GM19455 (cell line): ENCODE data around the gene DDHD1.
"Not testable (repeated sequence)": the region's sequence is repeated elsewhere in the genome, so short reads cannot be mapped to it uniquely, and the experiment has no call there.

Experiments
- ATAC-seq: cut with Tn5 transposase; IDR thresholded peaks from one replicate; pipeline ENCODE4 v1.9.1; 2021; ENCODE audit not compliant: unreplicated experiment

DDHD1 gene

DNA sequence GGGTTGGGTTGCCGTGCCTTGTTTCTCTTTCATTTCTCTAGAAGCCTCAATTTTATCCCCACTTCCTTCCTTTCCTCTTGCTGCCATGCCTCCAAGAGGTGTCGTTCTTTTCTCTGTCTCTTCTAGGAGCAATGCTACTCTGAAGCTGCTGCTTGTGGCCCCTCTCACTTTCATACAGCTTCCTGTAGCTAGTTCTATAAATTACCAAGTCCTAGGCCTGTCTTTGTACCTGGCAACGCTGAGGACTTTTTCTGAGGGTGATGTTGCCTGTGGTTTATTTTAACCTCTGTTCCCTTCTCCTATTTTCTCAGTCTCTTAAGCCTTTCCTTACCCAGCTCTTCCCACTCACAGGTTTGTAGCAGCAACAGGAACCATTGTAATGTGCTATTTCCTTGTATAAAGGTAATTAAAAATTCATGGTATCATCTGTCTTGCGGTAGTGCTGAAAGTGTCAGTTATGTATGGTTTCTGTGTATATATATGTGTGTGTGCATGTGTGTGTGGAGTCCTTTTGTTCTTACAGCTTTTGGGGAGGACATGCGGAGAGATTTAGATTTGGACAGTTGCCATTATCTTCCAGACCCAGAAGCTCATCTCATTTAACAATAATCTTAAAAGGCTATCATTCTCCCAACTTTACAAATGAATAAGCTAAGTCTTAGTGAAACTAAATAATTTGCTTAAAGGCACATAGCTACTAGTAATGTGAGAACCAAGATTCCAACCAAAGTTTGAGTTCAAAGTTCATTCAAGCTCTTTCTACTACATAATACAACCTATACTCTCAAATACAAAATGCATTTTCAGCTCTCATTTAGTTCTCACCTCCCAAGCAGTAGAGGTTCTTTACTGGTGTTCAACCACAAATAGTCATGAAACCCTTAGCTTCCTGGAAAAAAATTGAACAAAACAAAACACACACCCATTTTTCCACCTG lies 43.8 kb downstream of the DDHD1 start:
- ATAC-seq = peak; percentile 92

DNA sequence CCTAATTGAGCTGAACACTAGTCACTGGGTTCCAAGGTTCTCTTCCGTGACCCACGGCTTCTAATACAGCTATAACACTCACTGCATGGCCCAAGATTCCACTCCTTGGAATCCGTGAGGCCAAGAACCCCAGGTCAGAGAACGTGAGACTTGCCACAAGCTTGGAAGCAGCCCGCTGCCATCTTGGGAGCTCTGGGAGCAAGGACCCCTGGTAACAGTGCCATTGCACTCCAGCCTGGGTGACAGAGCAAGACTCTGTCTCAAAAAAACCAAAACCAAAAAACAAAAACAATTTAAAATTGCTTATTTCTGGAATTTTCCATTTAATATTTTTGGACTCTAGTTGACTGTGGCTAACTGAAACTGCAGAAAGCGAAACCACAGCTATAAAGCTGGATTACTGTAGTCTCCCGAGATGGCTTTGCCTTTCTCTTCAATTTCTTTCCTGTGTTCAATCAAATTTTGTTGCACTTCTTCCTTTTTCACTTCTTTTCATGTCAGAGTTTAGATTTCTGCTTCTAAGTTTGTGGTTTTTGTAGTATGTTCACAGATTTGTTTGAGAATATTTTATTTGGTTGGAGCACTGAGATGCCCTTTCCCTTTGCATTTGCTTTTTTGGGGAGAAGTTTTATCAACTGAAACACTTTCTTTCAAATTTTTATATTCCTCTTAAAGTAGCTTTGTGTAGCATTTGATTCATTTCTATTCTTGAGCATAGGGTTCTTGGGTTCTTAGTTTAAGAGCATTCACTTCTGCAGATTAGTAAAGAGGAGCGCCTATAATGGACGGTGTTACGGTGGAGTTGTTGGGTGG lies 44.6 kb downstream of the DDHD1 start:
- no peak for ATAC-seq

DNA sequence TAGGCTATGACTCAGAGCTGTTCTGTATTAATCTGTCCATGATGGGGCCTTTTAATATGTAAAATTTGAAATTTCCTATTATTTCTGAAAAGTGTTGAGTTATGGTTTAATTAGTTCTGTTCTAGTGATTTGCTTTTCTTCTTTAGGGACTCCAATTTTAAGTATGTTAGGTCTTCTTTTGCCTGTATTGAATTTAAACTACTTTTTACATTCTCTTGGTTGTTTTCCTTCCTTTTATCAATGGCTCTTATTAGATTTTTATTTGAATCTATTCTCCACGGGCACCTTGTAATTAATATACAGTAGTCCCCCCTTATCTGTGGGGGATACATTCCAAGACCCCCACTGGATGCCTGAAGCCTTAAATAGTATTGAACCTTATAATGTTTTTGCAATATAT lies 46.4 kb downstream of the DDHD1 start:
- ATAC-seq = no peak

DNA sequence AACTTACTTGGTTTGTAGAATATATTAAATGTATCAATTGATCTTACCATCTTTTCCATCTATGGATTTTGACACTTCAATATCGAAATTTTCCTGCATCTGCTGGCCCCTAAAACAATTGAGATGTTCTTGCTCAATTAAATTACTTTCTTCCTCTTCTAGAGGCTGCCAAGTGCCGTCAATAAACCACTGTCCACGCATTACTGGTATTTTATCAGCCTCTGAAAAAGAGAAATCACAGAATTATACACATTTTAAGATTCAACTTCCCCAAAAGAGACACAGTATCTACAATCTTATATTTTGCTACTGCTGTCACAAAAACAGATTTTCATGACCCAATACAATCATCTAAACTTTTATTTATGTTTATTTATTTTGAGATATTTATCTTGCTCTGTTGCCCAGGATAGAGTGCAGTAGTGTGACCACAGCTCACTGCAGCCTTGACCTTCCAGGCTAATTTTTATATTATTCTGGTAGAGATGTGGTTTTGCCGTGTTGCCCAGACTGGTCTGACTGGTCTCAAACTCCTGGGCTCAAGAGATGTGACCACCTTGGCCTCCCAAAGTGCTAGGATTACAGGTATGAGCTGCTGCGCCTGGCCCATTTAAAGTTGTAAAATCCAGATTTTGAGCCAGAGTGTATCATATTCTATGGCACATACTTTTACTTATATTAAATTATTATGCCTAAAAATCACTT lies 49.3 kb downstream of the DDHD1 start:
- no peak for ATAC-seq

DNA sequence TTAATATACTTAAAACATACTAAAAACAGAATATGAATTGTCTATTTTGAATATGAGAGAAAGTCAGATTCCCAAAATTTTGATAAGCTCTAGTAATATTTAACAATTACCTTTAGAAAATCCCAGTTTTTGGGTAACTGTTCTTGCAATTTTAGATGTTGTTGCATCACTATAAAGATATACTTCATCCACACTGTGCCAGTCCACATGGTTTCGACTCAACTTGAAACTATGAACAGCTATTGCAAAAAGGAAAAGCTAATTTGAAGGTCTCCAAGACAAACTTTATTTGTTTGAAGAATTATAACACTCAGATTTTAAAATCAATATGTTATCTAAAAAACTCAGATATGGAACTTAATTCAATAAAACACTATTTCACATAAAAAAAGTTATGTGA lies 59.9 kb downstream of the DDHD1 start:
- no peak for ATAC-seq

DNA sequence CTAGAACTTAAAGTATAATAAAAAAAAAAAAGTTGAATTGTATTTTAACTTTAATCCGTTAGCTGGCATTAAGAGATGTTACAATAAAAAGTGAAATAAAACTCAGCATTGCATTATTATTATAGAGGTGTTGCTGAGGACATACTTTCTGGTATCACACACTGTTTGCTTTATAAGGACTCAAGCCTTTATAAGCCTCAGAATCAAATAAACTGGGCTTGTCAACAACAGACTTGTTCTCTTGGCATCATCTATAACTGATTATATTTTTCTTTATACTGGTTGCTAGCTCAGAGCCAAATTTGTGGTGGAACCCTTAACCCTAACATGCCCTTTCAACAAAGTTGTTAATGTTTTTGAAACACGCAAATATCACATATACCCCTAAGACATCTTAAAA lies 62.3 kb downstream of the DDHD1 start:
- no peak for ATAC-seq

DNA sequence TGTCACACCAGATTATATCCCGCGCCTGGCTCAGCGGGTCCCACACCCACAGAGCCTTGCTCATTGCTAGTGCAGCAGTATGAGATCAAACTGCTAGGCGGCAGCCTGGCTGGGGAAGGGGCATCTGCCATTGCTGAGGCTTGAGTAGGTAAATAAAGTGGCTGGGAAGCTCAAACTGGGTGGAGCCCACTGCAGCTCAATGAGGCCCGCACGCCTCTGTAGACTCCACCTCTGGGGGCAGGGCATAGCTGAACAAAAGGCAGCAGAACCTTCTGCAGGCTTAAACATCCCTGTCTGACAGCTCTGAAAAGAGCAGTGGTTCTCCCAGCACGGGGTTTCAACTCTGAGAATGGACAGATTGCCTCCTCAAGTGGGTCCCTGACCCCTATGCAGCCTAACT lies 68.2 kb downstream of the DDHD1 start:
- ATAC-seq = not testable (repeated sequence)

DNA sequence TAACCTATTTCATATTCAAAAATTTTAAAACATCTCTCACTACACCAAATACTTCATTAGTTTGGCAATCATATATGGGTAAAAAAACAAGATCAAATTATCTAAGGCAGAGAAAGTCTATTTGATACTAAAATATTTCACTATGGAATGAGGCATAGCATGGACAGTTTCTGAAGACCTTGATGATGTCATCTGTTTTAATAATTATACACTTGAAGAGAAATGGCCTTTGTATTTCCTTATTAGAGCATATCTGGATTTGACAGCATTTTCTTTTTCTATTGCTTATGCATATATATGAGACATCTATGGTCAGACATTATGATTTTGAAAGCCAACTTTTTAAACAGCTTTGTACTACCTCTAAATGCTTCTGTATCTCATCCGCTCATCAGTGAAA lies 88.6 kb downstream of the DDHD1 start:
- ATAC-seq = no peak

DNA sequence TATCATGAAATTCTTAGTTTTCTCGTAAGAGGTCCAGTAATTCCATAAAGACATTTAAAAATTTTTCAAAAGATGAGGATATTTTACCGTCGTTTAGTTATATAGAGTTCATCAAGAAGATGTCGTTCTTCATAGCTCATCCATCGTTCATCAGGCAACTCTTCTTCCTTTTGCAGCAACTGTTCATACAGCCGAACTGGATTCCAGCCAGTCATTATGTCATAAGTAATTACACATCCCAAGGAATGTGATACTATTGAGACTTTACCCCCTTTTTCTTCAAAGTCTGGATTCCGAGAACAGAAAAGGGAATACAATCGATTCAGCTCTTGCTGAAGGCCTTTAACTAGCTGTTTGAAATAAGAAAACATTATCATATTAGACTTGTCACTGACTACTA lies 90.3 kb downstream of the DDHD1 start:
- ATAC-seq = no peak

DNA sequence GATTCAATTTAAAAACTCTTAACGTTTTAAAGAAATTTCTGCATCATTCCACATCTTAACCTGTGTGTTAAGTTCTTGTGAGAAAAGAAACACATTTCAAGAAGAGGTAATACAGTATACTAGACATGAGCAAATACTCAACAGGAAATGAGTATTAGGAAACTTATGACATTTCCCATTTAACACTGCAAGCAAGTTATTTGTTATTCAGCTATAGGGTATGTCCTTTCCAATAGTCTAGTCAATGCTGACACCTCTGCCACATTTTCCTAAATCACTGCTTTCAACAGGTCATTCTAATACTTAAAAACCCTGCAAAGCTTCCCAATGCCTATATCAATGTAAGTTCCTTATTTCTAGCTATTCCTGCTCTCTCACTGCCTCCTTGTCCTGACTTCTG lies 93.1 kb downstream of the DDHD1 start:
- ATAC-seq = no peak

DNA sequence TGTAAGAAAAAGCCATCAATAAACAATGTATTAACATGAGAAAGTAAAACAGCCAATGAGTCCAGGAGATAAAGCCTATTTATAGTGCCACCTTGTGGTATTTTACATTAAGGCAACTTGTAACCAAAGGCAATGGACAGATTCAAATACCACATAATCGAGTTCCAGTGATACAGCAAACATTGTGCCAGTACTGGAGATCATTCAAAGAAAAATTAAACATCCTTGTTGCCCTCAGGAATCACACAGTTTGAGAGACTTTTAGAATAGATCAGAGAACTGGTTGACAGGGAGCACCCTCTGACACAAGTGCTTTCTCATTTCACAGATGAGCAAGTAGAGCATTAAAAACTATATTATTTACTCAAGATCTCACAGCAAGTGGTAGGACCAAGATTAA lies 98.1 kb downstream of the DDHD1 start:
- ATAC-seq = no peak

DNA sequence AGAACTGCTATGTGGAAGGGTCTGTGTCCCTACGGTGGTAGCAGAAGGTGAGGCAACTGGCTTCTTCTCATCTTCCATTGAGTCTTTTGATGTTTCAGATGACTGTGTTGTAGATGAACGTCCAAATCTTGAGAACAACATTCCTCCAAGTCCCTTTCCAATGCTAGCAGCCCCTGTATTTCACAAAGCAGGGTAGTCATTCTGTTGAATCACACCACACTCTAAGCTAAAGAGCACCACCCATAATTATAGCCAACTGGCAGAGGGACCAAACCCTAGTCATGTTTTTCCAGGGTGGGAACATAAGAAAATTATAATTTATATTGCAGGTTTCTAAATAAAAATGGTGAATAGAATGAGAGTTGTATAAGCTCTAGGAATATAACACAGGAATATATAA lies 98.7 kb downstream of the DDHD1 start:
- ATAC-seq = no peak

DNA sequence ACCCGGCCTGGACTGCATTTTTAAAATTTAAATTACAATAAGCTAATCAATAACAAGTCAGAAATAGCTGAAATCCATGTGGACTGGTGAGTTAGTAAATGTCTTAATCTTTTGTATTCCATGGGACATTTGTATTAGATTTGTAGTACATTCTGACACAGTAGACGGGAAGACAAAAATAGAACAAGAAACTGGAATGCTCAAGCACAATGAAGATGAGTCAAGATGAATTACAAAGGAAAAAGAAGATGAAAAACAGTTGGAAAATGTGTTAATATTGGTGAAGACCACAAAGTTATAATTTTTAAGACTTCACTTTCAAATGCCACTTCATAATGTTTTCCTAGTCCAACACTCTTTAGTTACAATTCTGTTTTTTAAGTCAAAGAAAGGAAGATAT lies 104.5 kb downstream of the DDHD1 start:
- no peak for ATAC-seq

DNA sequence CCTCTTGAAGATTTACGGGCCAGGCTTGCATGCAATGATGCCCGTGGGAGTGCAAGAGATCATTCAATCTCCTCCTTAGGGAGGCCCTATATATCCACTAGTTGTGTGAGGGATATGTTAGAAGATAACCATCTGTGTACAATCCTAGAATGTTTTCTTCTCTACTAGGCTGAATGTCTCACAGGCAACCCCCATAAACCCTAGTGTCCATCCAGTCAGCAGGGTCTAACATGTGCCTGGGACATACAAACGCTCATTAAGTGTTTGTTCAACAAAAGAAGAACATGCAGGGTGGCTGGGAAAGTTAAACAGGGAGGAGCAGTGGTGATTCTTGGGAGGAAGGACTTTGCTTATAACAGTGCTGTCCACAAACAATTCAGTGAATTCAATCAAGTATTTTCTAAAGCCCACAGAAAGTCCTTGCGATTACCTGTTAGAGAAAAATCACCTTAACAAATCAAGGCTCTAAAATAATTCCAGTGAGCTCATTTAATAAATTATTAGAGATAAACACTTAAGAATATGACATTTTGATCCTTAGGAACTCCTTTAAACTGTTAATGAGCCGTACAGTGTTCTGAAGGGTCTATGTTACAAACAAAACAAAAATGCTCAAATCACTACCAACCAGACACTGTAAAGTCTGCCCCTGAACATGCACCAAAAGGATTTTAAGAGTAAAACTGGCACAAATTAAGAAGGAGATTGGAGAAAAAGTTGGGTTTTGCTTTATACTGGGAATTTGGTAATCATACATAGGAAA lies 105.6 kb downstream of the DDHD1 start:
- no peak for ATAC-seq

DNA sequence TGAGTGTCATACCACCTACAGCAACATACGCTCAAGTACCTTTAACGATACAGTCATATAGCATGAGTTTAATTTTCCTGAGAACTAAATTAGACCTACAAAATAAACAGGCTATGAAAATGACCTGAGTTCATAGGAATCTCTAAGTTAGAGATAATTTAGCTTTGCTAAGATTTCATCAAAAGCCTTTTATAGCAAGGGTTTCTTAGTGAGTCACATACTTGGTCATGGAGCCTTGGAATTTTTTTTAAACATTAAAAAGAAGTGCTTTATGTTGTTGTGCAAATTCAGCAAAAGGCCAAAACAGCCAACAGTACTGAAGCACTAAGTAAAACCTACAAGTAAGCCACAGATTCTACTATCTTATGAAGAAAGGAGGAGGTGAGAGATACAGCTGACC lies 108.6 kb downstream of the DDHD1 start:
- no peak for ATAC-seq

DNA sequence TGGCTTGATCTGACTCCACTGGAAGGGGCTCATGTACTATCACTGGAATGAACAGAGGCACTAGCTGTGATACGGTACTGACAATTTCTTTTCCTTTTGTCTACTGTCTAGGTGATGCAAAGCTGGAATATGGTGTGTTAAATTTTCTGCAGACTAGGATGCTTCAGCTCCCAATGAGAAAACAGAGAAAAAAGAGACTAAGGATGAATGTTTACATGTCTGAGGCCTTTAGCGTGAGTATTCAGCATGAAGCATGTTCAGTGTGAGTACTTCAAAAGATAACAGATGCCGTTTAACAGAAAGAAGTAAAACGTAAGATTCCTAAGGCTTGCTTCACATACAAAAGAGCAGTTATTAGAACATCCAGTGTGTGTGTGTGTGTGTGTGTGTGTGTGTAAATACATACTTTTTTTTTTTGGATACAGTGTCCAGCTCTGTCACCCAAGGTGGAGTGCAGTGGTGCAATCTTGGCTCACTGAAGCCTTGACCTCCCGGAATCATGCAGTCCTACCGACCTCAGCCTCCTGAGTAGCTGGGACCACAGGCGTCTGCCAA lies 110.0 kb downstream of the DDHD1 start:
- ATAC-seq = no peak

DNA sequence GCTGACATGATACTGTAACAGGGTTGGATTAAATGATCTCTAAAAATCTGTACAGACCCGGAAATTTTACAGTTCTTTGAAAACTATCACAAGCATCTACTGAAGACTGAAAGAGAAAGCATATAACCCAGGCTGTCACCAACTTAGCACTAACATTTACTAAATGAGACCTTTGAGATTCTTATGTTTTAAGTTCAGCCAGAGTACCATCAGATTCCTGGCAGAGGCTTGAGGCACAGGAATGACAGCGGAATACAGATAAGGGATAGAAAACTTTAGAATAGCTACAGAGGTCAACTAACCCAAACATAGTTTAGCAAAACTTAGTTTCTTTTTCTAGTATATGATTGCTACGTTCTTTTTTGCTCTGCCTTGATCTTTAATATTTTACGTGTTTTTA lies 110.6 kb downstream of the DDHD1 start:
- no peak for ATAC-seq

DNA sequence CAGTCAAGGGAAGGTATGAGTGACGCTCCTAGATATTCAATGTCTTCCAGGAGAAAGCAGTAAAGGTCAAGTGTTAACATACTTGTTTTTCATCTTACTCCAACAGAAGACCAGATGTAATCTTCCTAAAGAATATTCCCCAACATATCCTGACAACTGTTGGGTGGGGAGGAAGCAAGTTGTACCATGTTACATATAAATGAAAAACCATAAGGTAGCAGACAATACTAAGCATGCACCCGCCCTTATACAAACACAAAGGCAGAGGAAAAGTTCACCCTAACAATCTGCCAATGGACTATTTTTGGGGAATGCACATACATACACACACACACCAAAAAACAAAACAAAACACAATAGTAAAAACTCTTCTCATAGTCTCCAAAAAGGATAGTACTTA lies 112.1 kb downstream of the DDHD1 start:
- ATAC-seq = no peak

DNA sequence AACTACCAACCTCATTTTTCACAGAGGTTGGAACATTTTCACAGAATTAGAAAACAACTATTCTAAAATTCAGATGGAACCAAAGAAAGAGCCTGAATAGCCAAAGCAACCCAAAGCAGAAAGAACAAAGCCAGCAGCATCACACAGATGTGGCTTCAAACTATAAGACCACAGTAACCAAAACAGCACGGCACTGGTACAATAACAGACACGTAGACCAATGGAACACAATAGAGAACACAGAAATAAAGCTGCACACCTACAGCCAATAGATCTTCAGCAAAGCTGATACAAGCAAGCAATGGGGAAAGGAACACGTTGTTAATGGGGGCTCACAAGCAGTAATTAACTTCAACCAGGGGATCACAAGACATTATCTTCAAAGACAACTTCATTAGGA lies 114.5 kb downstream of the DDHD1 start:
- ATAC-seq = no peak

DNA sequence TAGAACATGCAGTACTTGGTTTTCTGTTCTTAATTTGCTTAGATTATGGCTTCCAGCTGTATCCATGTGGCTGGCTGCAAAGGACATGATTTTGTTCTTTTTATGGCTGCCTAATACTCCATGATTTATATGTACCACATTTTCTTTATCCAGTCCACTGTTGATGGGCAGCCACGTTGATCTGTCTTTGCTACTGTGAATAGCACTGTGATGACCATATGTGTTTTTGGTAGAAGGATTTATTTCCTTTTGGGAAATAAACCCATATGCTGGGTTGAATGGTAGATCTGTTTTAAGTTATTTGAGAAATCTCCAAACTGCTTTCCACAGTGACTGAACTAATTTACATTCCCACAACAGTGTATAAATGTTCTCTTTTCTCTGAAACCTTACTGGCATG lies 116.1 kb downstream of the DDHD1 start:
- ATAC-seq = no peak
